ENCODE measurements around the gene ARSI. TPM values are rescaled to one million over a fixed set of nuclear protein-coding genes. Genes with fewer than 3 reads are reported as not detected.

Gene ARSI
- total RNA-seq, 1 donor, result 4.7 TPM

DNA sequence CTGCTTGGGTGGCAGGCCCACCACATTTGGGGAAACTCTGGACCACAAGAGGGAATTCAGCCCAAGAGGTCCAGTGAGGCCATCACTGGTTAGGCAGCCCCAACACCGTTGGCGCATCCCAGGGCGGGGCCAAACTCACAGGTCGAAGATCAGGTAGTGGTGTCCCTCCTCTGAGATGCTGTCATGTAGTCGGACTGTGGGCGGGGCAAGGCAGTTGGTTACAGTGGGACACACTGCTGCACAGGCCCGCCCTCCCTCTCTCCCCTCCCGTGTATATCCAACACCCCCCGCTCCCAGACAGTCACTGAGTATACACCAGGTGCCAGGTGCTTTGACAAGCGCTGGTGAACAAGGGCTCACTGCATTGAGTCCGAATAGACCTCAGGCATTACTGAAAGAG, 45.3 kb downstream of the ARSI start:
- Histone ChIP-seq H4K20me1 (ENCODE audit: insufficient read depth, low read length) (no peaks in the 10 kb centered on the region), H3K4me2 (ENCODE audit: insufficient read depth, low read length) (no peak overlapping the region), H3K36me3 (ENCODE audit: insufficient read depth, low read length) (no peaks in the 10 kb centered on the region), H3K4me1 (ENCODE audit: insufficient read depth, low read length) (no peaks in the 10 kb centered on the region), H3K27ac (ENCODE audit: low read depth, low read length) (no peak overlapping the region), H3K27me3 (ENCODE audit: insufficient read depth, low read length) (no peaks in the 10 kb centered on the region), H2AFZ (ENCODE audit: low read length) (no peak overlapping the region), H3K9me3 (ENCODE audit: low read depth, low read length) (no peaks in the 10 kb centered on the region), H3K79me2 (ENCODE audit: insufficient read depth, low read length) (no peaks in the 10 kb centered on the region), H3K4me3 (ENCODE audit: insufficient read depth, low read length) (no peak overlapping the region)
- DNase-seq (ENCODE audit: insufficient read length, low spot score, missing footprints), result peak; percentile 38
- TF ChIP-seq, protein P1, sequence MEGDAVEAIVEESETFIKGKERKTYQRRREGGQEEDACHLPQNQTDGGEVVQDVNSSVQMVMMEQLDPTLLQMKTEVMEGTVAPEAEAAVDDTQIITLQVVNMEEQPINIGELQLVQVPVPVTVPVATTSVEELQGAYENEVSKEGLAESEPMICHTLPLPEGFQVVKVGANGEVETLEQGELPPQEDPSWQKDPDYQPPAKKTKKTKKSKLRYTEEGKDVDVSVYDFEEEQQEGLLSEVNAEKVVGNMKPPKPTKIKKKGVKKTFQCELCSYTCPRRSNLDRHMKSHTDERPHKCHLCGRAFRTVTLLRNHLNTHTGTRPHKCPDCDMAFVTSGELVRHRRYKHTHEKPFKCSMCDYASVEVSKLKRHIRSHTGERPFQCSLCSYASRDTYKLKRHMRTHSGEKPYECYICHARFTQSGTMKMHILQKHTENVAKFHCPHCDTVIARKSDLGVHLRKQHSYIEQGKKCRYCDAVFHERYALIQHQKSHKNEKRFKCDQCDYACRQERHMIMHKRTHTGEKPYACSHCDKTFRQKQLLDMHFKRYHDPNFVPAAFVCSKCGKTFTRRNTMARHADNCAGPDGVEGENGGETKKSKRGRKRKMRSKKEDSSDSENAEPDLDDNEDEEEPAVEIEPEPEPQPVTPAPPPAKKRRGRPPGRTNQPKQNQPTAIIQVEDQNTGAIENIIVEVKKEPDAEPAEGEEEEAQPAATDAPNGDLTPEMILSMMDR (IDR thresholded peaks at IDR 0.05; ENCODE audit: extremely low read depth, low read depth, low read length), result no peak

DNA sequence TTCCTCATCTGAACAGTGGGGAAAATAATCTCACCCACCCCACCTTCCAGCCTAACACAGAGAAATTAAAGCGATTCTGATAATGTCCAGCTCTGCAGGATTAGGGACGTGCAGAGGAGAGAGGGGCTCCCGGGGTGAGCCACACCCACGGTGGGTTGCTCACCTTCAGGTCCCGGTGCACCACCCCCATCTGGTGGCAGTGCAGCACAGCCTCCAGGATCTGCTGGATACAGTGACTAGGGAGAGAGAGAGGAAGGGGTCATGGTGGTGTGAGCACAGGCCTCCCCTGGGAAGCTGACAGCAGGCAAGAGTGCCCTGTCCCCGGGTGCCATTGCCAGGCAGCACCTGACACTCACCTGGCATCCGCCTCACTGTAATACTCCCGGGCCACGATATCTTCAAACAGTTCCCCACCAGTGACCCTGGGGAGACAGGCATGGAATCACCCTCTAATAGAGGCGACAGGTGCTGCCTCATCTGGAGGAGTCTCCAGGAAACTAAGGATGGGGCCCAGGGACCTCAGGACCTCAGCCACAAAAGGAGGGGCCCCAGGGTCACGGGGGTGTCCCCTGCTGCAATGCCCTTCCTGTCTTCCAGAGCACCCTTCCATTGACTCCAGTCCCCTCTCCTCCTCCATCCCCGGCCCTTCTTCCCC, 46.2 kb downstream of the ARSI start:
- H3K27ac ChIP-seq (ENCODE audit: low read depth, low read length), result no peak overlapping the region
- no peaks in the 10 kb centered on the region for H3K9me3 ChIP-seq (ENCODE audit: low read depth, low read length)
- H3K79me2 ChIP-seq (ENCODE audit: insufficient read depth, low read length), result no peaks in the 10 kb centered on the region
- no peaks in the 10 kb centered on the region for H3K27me3 ChIP-seq (ENCODE audit: insufficient read depth, low read length)
- H4K20me1 ChIP-seq (ENCODE audit: insufficient read depth, low read length), result no peaks in the 10 kb centered on the region
- no peaks in the 10 kb centered on the region for H3K4me1 ChIP-seq (ENCODE audit: insufficient read depth, low read length)
- DNase-seq (ENCODE audit: insufficient read length, low spot score, missing footprints), result no peak
- H3K4me2 ChIP-seq (ENCODE audit: insufficient read depth, low read length), result no peak overlapping the region
- H2AFZ ChIP-seq (ENCODE audit: low read length), result no peak overlapping the region
- TF ChIP-seq, protein P1 (IDR thresholded peaks at IDR 0.05; ENCODE audit: extremely low read depth, low read depth, low read length), result no peak
- no peak overlapping the region for H3K4me3 ChIP-seq (ENCODE audit: insufficient read depth, low read length)
- no peaks in the 10 kb centered on the region for H3K36me3 ChIP-seq (ENCODE audit: insufficient read depth, low read length)

DNA sequence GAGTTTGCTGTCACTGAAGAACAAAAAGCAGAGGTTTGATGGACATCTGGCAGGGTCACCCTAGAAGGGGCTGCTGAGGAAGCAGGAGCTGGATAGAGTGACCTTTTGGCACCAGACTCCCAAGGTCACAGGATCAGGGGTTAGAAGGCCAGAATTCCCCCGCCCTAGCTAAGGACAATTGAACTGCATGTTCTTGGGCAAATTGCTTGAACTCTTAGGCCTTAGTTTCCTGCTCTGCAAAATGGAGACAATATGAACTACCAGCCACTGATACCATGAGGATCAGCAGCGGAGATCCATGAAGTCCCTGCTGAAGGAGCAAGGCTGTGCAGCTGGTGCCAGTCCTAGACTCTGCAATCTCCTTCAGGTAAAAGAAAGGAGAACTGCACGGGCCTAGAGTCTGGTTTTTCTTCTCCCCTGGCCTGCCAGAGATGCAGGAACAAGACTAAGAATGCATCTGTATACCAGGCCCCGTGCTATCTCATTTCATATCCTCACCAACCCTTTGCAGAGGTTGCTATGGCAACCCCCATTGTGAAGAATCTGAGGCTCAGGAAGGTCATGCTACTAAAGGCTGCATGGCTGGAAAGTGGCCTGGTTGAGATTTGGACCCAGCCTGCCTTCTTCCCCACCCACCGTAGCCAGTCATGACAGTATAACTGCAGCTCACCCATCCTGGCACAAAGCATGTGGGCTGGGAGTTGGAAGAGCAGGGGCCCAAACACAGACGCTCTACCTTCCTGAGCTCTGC, 46.9 kb downstream of the ARSI start:
- no peaks in the 10 kb centered on the region for H3K79me2 ChIP-seq (ENCODE audit: insufficient read depth, low read length)
- TF ChIP-seq, protein P1 (IDR thresholded peaks at IDR 0.05; ENCODE audit: extremely low read depth, low read depth, low read length), result no peak
- no peak overlapping the region for H2AFZ ChIP-seq (ENCODE audit: low read length)
- H3K4me1 ChIP-seq (ENCODE audit: insufficient read depth, low read length), result no peaks in the 10 kb centered on the region
- H3K27ac ChIP-seq (ENCODE audit: low read depth, low read length), result no peak overlapping the region
- H3K36me3 ChIP-seq (ENCODE audit: insufficient read depth, low read length), result no peaks in the 10 kb centered on the region
- no peaks in the 10 kb centered on the region for H3K9me3 ChIP-seq (ENCODE audit: low read depth, low read length)
- no peaks in the 10 kb centered on the region for H3K27me3 ChIP-seq (ENCODE audit: insufficient read depth, low read length)
- no peak overlapping the region for H3K4me2 ChIP-seq (ENCODE audit: insufficient read depth, low read length)
- peak; percentile 14 for DNase-seq (ENCODE audit: insufficient read length, low spot score, missing footprints)
- no peaks in the 10 kb centered on the region for H4K20me1 ChIP-seq (ENCODE audit: insufficient read depth, low read length)
- no peak overlapping the region for H3K4me3 ChIP-seq (ENCODE audit: insufficient read depth, low read length)

- Histone ChIP-seq H3K4me3 (ENCODE audit: insufficient read depth, low read length) (no peak overlapping the region), H3K4me1 (ENCODE audit: insufficient read depth, low read length) (no peaks in the 10 kb centered on the region), H3K79me2 (ENCODE audit: insufficient read depth, low read length) (no peaks in the 10 kb centered on the region), H4K20me1 (ENCODE audit: insufficient read depth, low read length) (no peaks in the 10 kb centered on the region), H3K27ac (ENCODE audit: low read depth, low read length) (no peak overlapping the region), H3K9me3 (ENCODE audit: low read depth, low read length) (no peaks in the 10 kb centered on the region), H3K4me2 (ENCODE audit: insufficient read depth, low read length) (no peak overlapping the region), H2AFZ (ENCODE audit: low read length) (no peak overlapping the region), H3K27me3 (ENCODE audit: insufficient read depth, low read length) (no peaks in the 10 kb centered on the region), H3K36me3 (ENCODE audit: insufficient read depth, low read length) (no peaks in the 10 kb centered on the region)
- TF ChIP-seq, protein P1 (IDR thresholded peaks at IDR 0.05; ENCODE audit: extremely low read depth, low read depth, low read length), result no peak
- DNase-seq (ENCODE audit: insufficient read length, low spot score, missing footprints), result no peak
Observed at GRCh38 chr5:150254774-150255173, 47.9 kb downstream of the ARSI start.

All from osteoblast (primary cell).